HG03045 (cell line): ENCODE measurements around the gene MAPK11.

ENCODE experiments used
- ATAC-seq: cut with Tn5 transposase; IDR thresholded peaks from one replicate; pipeline ENCODE4 v1.9.1; 2021; ENCODE audit warnings: mild to moderate bottlenecking, moderate library complexity; ENCODE audit not compliant: unreplicated experiment

MAPK11 gene

GRCh38 chr22:50227579-50228215 is 42.5 kb downstream of the MAPK11 start:
- no peak for ATAC-seq

DNA sequence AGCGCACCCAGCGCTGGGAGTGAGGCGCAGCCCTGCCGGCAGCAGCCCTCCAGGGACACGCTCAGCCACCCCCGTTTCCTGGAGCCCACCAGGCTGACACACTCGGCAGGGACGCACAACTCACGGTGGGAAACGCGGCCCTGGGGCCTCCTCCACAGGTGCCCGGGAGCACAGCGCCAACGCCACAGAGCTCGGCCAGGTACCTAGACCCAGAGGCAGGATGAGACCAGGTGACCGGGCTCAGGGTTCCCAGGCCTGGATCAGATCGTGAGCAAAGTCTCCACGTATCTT is 43.4 kb downstream of the MAPK11 start:
- ATAC-seq = no peak

DNA sequence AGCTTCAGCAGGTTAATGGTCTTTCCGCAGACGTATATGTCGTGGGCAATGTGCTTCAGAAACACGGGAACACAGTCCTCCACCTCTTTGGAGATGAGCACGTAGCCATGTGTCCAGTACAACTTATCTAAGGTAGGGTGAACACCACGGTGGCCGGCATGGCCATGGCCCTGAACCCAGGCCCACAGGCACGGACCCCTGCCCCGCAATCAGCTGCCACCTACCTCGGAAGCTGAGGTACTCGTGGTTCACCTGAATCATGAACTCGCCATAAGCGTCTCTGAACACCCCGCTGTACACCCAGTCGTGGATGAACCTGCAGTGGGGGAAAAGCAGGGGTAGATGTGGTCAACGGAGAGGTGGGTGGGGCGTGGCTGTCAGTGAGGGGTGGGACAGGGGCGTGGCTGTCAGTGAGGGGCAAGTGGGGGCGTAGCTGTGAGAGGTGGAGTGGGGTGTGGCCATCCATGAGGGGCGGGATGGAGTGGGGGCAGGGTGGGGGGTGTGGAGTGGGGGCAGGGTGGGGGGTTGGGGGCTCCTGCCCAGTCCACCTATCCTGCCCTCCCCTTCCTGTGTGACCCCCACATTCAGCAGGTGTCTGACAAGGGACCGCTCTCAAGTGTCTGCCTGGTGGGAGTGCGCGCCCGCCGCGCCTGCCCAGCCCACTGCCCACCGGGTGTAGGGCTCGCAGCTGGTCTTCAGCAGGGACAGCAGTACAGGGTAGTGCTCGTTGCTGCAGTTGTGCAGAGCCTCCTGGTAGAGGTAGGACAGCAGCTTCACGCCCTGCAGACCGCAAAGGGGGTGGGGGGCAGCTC is 43.9 kb downstream of the MAPK11 start:
- no peak for ATAC-seq

DNA sequence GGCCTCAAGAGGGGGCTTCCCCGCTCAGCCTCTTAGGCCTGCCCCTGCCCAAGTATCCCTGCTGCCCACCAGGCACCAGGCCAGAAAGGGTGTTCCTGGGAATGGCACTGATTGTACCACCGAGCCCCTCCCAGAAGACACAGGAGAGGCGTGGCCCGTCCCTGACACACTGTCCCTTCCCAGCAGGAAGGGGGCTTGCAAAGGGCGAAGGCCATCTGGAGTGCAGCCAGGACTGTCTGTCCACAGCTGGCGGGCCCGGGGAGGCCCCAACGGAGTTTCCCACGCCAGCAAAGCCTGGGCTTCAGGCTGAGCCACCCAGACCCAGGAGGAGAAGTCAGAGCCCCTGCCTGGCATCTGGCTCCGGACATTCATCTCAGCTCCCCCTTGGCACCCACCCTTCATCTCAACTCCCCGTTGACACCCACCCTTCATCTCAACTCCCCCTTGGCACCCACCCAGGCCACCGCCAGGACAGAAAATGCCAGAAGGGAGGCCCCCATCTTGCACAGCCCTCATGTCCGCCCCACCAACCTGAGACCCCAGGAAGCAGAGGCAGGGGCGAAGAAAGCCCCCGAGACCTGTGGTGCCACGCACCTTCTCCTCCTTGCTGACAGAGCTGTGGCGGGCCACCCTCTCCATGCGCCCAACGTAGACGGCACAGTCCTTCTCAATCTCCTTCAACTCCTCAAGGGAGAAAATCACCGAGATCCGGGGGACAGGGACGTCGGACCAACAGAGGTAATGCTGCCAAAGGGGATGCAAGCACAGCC is 44.8 kb downstream of the MAPK11 start:
- ATAC-seq = no peak

DNA sequence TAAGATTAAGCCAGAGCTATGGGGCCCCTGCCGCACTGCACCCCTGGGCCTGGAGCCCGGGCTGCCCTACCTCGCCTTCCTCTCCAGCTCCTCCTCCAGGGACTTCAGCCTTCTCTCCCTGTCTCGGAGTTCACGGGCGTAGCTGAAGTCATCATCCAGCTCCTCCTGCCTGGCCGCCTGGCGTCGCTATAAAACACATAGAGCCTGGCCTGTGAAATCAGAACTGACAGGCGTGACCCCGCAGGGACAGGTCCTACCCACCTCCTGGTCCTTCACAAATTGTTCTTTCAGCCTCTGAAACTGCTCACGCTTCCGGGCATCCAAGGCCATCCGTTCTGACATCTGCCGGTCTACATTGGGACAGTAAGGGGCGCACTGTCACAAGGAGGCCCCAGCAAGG is 46.1 kb downstream of the MAPK11 start:
- no peak for ATAC-seq

- no peak for ATAC-seq
These were observed 47.7 kb downstream of the MAPK11 start for GRCh38 chr22:50222508-50222907.

DNA sequence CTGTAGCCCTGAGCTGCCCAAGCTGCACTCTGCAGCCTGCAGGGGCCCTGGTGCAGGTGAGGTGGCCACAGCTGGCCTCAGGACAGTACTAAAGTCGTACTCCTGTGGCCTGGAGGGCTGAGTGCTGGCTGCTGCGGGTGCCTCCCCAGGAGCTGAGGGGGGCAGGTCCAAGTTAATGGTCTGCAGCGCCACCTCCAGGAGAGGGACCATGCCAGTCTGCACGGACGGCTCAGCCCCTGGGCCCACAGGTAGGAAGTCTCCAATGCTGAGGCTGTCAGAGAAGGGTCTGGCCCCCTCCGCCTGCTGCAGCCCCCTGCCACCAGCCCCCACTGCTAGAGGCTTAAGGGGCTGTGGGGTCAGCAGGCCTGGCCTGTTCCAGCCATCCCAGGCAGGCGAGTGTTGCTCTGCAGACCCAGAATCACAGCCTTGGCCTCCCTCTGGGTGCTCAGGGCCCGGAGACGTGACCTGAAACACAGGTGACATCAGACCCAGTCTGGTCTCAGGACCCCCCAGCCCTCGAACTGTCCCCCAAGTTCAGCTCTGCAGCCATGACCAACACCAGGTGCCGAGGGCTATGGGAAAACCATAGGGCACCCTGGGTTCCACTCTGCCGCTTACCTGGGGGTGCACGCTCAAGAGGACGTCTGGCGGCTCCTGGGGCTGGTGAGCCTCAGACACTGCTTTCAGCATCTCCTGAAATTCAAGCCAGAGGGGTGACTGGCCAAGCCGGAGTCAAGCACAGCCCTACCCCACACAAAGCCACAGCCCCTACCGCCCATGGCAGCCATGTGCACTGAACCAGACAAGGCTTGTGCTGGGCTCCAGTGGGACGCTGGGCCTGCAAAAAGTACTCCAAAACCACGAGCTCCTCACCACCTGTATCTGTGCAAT is 48.5 kb downstream of the MAPK11 start:
- ATAC-seq = no peak

- ATAC-seq = no peak
These were observed 49.4 kb downstream of the MAPK11 start for GRCh38 chr22:50220603-50221409.

- no peak for ATAC-seq
These were observed 50.2 kb downstream of the MAPK11 start for GRCh38 chr22:50219800-50220602.

- ATAC-seq = no peak
These were observed 51.0 kb downstream of the MAPK11 start for GRCh38 chr22:50218996-50219727.

GRCh38 chr22:50218153-50218995 is 51.8 kb downstream of the MAPK11 start:
- no peak for ATAC-seq

DNA sequence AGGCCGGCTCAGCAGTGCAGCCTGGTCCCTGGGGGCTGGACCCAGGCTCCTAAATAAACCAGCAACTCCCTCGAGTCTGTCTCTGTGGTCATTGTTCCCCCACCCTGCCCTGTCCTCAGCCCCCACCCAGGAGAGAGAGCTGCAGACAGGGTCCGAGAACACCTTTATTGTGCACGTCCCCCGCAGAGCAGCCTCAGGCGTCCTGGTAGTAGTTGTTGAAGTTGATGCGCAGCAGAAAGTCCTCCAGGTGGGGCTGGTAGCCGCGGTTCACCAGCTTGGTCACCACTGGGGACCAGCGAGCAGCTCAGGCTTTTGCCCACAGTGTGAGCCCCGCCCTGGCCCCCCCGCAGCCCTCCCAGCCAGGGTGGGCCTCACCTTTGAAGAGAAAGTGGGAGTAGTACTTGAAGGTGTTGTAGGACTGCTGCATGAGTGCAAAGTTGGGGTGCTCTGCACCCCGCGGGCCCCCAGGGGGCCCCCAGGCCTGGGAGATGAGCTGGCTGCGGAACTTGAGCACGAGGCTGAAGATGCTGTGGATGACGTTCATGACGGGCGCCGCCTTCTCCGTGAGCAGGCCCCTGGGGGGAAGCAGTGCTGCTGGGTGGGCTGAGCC is 52.5 kb downstream of the MAPK11 start:
- ATAC-seq = no peak

- no peak for ATAC-seq
These were observed 53.3 kb downstream of the MAPK11 start for GRCh38 chr22:50216684-50217520.

GRCh38 chr22:50216055-50216683 is 54.0 kb downstream of the MAPK11 start:
- no peak for ATAC-seq

DNA sequence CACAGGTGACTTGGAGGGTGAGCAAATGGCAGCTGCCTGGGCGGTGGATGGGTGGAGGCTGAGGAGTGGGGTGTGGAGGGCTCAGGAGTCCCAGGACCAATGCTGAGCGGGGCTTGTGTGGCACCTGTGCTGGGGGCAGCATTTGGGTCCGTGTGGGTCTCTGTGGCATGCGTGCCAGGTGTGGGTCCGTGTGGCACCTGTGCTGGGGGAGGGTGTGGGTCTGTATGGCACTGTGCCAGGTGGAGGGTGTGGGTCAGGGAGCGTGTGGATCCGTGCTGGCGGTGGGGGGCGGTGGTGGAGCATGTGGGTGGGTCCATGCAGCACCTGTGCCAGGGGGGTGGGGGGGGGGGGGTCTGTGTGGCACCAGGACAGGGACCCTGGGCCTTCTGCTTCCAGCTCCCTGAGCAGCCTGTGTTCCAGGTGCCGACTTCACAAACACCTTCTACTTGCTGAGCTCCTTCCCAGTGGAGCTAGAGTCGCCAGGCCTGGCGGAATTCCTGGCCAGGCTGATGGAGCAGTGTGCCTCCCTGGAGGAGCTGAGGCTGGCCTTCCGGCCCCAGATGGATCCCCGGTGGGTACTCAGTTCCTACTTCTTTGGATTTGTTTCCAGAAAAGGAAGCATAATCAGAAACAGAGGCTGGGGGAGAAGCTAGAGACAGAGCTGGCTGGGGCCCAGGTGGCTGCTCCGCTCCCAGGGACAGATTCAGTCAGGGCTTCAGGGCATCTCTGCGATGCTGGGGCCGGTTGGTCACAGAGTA is 54.7 kb downstream of the MAPK11 start:
- no peak for ATAC-seq
